GM19372 (cell line): ENCODE data around the gene TAF7L.
"Not testable (repeated sequence)": the region's sequence is repeated elsewhere in the genome, so short reads cannot be mapped to it uniquely, and the experiment has no call there.

ENCODE experiments used
- ATAC-seq: cut with Tn5 transposase; IDR thresholded peaks from one replicate; pipeline ENCODE4 v1.9.1; 2021; ENCODE audit warnings: mild to moderate bottlenecking, low read depth, moderate library complexity; ENCODE audit not compliant: unreplicated experiment

The TAF7L gene, protein sequence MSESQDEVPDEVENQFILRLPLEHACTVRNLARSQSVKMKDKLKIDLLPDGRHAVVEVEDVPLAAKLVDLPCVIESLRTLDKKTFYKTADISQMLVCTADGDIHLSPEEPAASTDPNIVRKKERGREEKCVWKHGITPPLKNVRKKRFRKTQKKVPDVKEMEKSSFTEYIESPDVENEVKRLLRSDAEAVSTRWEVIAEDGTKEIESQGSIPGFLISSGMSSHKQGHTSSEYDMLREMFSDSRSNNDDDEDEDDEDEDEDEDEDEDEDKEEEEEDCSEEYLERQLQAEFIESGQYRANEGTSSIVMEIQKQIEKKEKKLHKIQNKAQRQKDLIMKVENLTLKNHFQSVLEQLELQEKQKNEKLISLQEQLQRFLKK

GRCh38 chrX:101290957-101291603 lies at the start of gene TAF7L:
TSS of gene TAF7L (minus strand) at chrX:101291334. CDS start at chrX:101287543, 3,791 bp downstream.
- no peak for ATAC-seq

DNA sequence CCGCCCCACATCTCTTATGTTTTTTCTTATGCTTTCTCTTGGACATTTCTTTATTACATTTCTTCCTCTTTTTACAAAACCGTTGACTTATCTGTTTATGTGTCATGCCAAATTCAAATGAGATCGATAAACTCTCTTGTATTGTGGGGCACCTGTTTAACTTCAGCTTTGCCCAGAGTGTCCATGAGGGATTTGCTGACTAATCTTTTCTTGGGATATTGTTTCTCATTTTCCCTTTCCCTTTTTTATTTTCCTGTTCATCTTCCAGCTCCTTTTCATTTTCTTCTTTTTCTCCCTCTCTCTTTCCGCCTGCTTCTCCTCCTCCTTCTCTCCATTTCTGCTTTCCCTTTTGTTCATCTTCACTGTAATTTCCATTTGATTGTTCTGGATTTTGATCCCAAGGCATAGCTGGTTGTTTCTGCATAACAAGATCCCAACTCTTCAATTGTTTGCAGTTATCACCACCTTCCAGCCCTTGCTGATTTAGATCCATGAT lies 46.7 kb upstream of the TAF7L start:
- ATAC-seq: no peak

GRCh38 chrX:101334310-101334709 lies 43.2 kb upstream of the TAF7L start:
- not testable (repeated sequence) for ATAC-seq

DNA sequence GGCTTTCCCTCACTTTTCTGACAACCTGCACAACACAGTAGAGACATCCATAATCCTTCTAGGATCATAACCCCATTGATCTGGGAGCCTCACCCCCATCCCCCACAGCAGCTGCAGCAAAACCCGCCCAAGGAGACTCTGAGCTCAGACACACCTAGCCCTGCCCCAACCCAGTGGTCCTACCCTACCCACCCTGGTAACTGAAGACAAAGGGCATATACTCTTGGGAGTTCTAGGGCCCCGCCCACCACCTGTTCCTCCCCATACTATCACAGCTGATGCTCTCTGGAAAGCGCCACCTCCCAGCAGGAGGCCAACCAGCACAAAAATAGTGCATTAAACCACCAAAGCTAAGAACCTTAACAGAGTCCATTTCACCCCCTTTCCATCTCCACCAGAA lies 35.5 kb upstream of the TAF7L start:
- not testable (repeated sequence) for ATAC-seq

DNA sequence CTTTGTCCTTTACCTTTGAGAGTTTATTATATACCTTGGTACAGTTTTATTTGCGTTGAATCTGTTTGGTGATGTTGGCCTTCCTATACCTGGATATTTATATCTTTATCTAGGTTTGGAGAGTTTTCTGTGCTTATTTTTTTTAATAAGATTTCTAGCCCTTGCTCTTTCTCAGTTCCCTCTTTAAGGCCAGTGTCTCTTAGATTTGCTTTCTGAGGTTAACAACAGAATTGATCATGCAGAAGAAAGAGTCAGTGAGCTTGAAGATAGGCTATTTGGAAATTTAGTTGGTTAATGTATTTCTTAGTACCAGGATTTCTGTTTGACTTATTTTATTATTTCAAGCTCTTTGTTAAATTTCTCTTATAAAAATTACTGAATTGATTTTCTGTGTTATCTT lies 12.7 kb upstream of the TAF7L start:
- no peak for ATAC-seq

DNA sequence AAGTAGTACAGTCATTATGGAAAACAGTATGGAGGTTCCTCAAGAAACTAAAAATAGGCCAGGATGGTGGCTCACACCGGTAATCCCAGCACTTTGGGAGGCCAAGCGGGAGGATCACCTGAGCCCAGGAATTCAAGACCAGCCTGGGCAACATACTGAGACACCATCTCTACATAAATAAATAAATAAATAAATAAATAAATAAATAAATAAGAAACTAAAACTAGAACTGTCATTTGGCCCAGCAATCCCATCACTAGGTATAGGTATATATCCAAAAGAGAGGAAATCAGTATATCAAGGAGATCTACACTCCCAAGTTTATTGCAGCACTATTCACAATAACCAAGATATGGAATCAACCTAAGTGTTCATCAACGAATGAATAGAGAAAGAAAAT lies 4.5 kb upstream of the TAF7L start:
- ATAC-seq: not testable (repeated sequence)

DNA sequence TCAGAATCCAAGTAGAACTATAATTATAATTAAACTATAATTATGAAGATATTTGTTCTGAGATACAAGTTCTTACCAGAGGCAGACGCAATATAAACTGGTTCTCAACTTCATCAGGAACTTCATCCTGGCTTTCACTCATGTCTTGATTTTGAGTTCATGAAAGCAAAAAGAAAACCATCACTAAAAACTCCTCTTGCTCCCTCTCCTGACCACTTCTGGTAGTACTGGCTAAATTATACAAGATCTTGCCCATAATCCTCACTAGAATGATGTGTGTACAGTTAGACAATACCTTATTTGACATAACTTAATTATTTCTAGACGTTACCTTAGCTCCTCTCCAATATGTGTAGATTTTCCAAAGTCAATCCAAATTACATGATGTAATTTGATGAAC lies 3.7 kb downstream of the TAF7L start:
- ATAC-seq: no peak

- no peak for ATAC-seq
Observed at GRCh38 chrX:101276238-101276637, 14.9 kb downstream of the TAF7L start.

GRCh38 chrX:101274198-101274597 lies 16.9 kb downstream of the TAF7L start:
- ATAC-seq: no peak

DNA sequence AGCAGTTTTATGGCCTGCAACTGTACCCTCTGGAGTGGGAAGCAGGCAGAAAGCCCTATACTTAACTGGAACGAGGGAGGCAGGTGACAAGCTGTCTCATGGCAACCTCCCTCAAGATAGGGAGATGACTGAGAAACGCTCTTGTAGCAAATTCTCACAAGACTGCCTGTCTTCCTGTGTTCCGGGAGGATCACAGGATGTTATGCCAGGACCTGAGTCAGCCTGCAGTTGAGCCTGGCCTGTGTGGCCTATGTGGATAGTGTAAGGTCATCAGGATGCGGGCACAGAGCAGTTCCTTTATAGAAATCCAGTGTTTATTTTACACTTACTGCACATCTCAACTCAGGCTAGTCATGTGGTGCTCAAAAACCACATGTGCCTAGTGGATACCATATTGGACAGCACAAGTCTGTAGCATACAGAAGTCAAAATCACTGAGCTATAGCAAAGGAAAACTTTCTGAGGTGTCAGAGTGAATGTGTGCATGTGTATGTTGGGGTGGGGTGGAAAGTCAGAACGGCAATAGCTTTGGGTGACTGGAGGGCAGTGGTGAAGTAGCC lies 25.2 kb downstream of the TAF7L start:
- ATAC-seq: no peak

- ATAC-seq: no peak
Observed at GRCh38 chrX:101263766-101264165, 27.4 kb downstream of the TAF7L start.

- no peak for ATAC-seq
Observed at GRCh38 chrX:101262590-101262989, 28.5 kb downstream of the TAF7L start.

- ATAC-seq: no peak
Observed at GRCh38 chrX:101260435-101260834, 30.7 kb downstream of the TAF7L start.

GRCh38 chrX:101258259-101258581 lies 32.9 kb downstream of the TAF7L start:
- ATAC-seq: no peak

GRCh38 chrX:101257448-101258258 lies 33.5 kb downstream of the TAF7L start:
- no peak for ATAC-seq

DNA sequence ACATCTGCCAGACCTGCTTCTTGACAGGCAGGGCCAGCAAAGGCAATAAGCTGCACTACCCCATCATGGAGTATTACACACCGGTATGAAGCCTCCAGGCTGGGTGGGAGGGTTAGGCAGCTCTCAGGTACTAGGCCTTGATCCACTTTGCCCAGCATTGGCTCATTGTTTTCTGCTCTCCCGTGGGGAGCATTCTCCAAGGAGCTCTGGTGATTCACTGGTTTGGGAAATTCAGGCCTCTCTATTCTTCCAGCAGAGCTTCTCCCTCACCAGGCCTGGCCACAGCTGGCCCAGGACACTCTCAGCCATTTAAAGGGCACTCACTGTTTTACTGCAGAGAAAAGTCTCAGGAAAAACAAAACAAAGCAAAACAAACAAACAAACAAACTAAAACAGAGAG lies 38.5 kb downstream of the TAF7L start:
- no peak for ATAC-seq

DNA sequence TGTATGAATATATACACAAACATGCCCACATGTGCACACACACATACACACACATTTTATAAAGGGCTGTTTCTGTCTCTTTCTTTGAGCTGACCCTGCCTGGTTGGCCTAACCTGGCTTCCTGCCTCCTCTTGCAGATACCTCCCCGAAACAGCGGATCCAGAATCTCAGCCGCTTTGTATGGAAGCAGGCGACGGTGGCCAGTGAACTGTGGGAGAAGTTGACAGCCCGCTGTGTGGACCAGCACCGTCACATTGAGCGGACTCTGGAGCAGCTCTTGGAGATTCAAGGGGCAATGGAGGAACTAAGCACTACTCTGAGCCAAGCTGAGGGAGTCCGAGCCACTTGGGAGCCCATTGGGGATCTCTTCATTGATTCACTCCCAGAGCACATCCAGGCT lies 49.6 kb downstream of the TAF7L start:
- ATAC-seq: no peak

DNA sequence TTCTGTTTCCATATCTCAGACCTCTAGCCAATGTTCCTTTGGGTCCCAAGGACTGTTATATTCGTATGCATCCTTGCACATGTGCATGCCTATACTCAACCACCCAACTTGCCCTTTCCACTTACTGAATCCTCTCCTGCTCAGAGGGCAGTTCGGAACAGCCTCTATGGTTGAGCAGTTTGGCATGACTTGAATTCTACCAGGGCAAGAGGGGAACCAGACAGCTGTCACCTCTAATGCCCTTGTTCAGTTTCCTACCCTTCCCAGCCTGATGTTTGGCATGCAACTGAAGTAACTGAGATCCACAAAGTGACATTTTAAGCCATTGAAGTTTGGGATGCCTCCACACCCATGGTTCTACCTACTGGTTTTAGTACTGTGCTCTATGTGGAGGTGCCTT lies 54.1 kb downstream of the TAF7L start:
- no peak for ATAC-seq

- no peak for ATAC-seq
Observed at GRCh38 chrX:101232316-101232715, 58.8 kb downstream of the TAF7L start.

DNA sequence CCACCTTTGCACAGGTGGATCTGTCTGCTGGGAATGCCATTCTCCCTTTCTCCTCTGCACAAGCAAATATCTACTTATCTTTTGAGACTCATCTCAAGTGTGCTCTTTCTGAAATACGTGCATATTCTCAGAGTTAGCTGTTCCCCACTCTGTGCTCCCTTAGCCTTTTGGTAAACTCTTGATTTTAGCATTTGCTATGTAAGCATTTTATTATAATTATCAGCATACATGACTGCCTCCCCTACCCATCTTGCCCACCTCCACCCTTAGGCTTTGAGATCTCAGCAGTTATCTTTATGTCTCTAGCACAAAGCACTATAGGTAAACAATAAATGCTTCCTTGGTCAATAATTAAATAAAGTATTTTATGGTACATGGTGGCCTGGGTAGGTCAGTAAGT lies 60.1 kb downstream of the TAF7L start:
- no peak for ATAC-seq

GRCh38 chrX:101230636-101231035 lies 60.5 kb downstream of the TAF7L start:
- ATAC-seq: no peak
